ENCODE data around the gene MUC7.

The MUC7 gene

GRCh38 chr4:70522626-70523025, 50.6 kb downstream of the MUC7 start:
- no peak overlapping the region for H3K4me3 ChIP-seq (ENCODE audit: low read length)
- TF ChIP-seq CTCF (IDR thresholded peaks at IDR 0.05; ENCODE audit: insufficient read depth, low read depth, low read length, missing control alignments), result no peak
- DNase-seq (ENCODE audit: low read depth), result peak; percentile 96

DNA sequence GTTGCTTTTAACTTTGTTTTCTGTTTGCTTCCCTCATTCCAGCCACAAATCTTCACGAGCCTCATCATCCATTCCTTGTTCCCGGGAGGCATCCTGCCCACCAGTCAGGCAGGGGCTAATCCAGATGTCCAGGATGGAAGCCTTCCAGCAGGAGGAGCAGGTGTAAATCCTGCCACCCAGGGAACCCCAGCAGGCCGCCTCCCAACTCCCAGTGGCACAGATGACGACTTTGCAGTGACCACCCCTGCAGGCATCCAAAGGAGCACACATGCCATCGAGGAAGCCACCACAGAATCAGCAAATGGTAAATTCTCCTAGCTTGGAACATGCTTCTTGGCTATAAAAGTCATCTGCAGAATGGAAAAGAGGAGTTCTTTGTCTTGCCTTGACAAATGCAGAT, 59.0 kb downstream of the MUC7 start:
- no peak for DNase-seq (ENCODE audit: low read depth)
- no peak for TF ChIP-seq CTCF (IDR thresholded peaks at IDR 0.05; ENCODE audit: insufficient read depth, low read depth, low read length, missing control alignments)
- no peak overlapping the region for H3K4me3 ChIP-seq (ENCODE audit: low read length)

DNA sequence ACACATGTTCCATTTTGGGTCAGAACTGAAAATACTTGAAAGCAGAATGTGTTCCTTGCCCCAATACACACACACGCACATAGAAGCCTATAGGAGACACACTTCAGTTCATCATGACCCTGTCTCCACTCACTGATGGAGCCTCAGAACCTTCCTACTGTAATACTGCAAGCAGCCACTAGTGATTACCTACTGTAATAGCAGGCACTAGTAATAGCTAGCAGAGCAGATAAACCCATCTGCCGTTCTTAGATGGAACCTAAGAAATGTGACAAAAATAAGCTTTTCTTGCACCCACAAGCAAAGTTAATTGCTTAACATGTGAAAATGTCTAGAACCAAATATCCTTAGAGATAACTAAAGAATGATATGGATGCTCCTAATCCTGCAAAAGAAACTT, 60.0 kb downstream of the MUC7 start:
- DNase-seq (ENCODE audit: low read depth), result no peak
- H3K4me3 ChIP-seq (ENCODE audit: low read length), result no peak overlapping the region
- no peak for TF ChIP-seq CTCF (IDR thresholded peaks at IDR 0.05; ENCODE audit: insufficient read depth, low read depth, low read length, missing control alignments)

Data from epithelial cell of esophagus (primary cell).